Panc1 (cell line): ENCODE results near the gene TMEM233. TPM values are rescaled to one million over a fixed set of nuclear protein-coding genes. Genes with fewer than 3 reads are reported as not detected.

ENCODE experiments used
- ATAC-seq: fragments of 200-7000 bp; cut with Tn5 transposase; 2 replicates; pipeline ENCODE4 v1.9.1; 2020; ENCODE audit warnings: mild to moderate bottlenecking, moderate library complexity
- BruUV-seq: library from RNA; stranded (reverse); fragments of 400-500 nt; replicated peaks from 2 replicates; lab custom pipeline; 2021; lab: Mats Ljungman, UMichigan
- CTCF ChIA-PET: fragments of 300-600 bp; sonication (Branson Sonifier 250); formaldehyde crosslinking; loops from one replicate; lab custom pipeline; 2022; ENCODE audit warnings: antibody characterized with exemption; lab: Charles Lee
- POLR2A ChIA-PET: fragments of 300-600 bp; sonication (Branson Sonifier 250); formaldehyde crosslinking; loops from one replicate; lab custom pipeline; 2022; ENCODE audit warnings: antibody characterized with exemption; lab: Charles Lee
- DNase-seq: peaks from one replicate; pipeline ENCODE4 v3.0.0-alpha.2; 2010; ENCODE audit warnings: low read depth, low spot score
- H3K27ac ChIP-seq: 2 replicates; pipeline ENCODE4 v1.5.1; 2011; ENCODE audit warnings: mild to moderate bottlenecking, low read length, inconsistent platforms
- H3K27me3 ChIP-seq: fragments of 200-500 bp; sonication (Bioruptor generic); 2 replicates; pipeline ENCODE4 v1.6.0; 2014; ENCODE audit warnings: low read length, inconsistent platforms; ENCODE audit not compliant: control insufficient read depth, insufficient read depth
- H3K36me3 ChIP-seq: fragments of 200-500 bp; sonication (Bioruptor generic); 2 replicates; pipeline ENCODE4 v1.5.1; 2014; ENCODE audit warnings: inconsistent platforms, mild to moderate bottlenecking, low read length, moderate library complexity; ENCODE audit not compliant: control insufficient read depth, insufficient read depth
- H3K4me1 ChIP-seq: 2 replicates; pipeline ENCODE4 v1.5.1; 2011; ENCODE audit warnings: inconsistent platforms, mild to moderate bottlenecking, low read length, moderate library complexity; ENCODE audit not compliant: control insufficient read depth, insufficient read depth
- H3K4me3 ChIP-seq, 2 experiments: 2 replicates each; pipeline ENCODE4 v1.5.1; 2011 to 2012; ENCODE audit warnings: low read depth in 2 of 2, low read length in 2 of 2, mild to moderate bottlenecking in 2 of 2, inconsistent platforms in 1 of 2, moderate library complexity in 1 of 2
- H3K9me3 ChIP-seq: fragments of 200-500 bp; sonication (Bioruptor generic); 2 replicates; pipeline ENCODE4 v1.5.1; 2014; ENCODE audit warnings: low read depth, mild to moderate bottlenecking, inconsistent platforms, low read length, moderate library complexity; ENCODE audit not compliant: control insufficient read depth, insufficient read depth
- POLR2AphosphoS5 ChIP-seq: IDR thresholded peaks from 2 replicates; pipeline ENCODE4 v1.6.1; 2012; ENCODE audit warnings: mild to moderate bottlenecking, low read depth, low read length, moderate library complexity
- SIN3A ChIP-seq: IDR thresholded peaks from 2 replicates; pipeline ENCODE4 v1.6.1; 2012; ENCODE audit warnings: low read depth, mild to moderate bottlenecking, low read length, moderate library complexity, borderline replicate concordance; ENCODE audit not compliant: insufficient read depth
- TCF7L2 ChIP-seq: IDR thresholded peaks from 2 replicates; pipeline ENCODE4 v1.6.1; 2011; ENCODE audit warnings: mild to moderate bottlenecking, low read depth, low read length, inconsistent platforms
- in situ Hi-C: cut with HindIII; loops from 2 replicates; pipeline ENCODE4 v1.10.0; 2016; ENCODE audit warnings: low sequenced_read_pairs, low pct_unique_long_range_greater_than_20kb
- intact Hi-C: fragments of 100-400 bp; cut with micrococcal nuclease; formaldehyde crosslinking; loops from one replicate; pipeline ENCODE4 v1.10.0; 2022; ENCODE audit not compliant: unreplicated experiment
- total RNA-seq: library from RNA; stranded (reverse); gene quantifications from one replicate; pipeline ENCODE4 v1.2.1, GENCODE V29; 2021; ENCODE audit not compliant: unreplicated experiment
- TF ChIP-seq, protein P1 (sequence below): fragments of 450-650 bp; IDR thresholded peaks from 2 replicates; pipeline ENCODE4 v1.5.1; 2017; ENCODE audit warnings: mild to moderate bottlenecking
- TF ChIP-seq, protein P2 (sequence below), 2 experiments: IDR thresholded peaks; 2 replicates each; pipeline ENCODE4 v1.6.1; 2011 to 2012; ENCODE audit warnings: low read depth in 2 of 2, control low read depth in 1 of 2, low read length in 1 of 2, mild to moderate bottlenecking in 1 of 2, moderate library complexity in 1 of 2; ENCODE audit not compliant: insufficient read depth in 1 of 2

Gene TMEM233
- total RNA-seq, 1 experiment from 2014 or later: not detected

DNA sequence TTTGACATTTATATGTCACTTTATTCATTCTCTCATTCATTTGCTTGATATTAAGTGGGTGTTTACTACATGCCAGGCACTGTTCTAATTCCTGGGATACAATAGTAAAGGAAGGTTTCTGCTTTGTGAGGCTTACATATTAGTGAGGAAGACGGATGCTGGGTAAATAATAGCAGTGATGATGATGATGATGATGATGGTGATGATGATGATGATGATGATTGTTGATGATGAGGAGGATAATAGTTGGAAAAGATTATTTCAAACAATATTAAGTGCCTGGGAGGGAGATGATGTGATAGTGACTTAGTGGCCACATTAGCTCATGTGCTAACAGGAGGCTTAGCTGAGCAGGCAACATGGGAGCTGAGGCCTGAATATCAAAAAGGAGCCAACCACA is 19.3 kb upstream of the TMEM233 start:
- no peaks in the 10 kb centered on the region for H3K36me3 ChIP-seq
- H3K27me3 ChIP-seq: peaks cover 3% of the 10 kb centered on the region; the same call in 1 of the 2 replicates
- no peak overlapping the region for H3K4me3 ChIP-seq
- no peak for ATAC-seq
- H3K9me3 ChIP-seq: no peaks in the 10 kb centered on the region
- ChIA-PET CTCF (no interaction called here), POLR2A (no interaction called here)
- no peaks in the 10 kb centered on the region for H3K4me1 ChIP-seq
- in situ Hi-C loops (no loop called here), intact Hi-C loops (no loop called here)
- no TSS peak for BruUV-seq
- no peak for DNase-seq
- H3K27ac ChIP-seq: no peak overlapping the region
- TF ChIP-seq, protein P1, sequence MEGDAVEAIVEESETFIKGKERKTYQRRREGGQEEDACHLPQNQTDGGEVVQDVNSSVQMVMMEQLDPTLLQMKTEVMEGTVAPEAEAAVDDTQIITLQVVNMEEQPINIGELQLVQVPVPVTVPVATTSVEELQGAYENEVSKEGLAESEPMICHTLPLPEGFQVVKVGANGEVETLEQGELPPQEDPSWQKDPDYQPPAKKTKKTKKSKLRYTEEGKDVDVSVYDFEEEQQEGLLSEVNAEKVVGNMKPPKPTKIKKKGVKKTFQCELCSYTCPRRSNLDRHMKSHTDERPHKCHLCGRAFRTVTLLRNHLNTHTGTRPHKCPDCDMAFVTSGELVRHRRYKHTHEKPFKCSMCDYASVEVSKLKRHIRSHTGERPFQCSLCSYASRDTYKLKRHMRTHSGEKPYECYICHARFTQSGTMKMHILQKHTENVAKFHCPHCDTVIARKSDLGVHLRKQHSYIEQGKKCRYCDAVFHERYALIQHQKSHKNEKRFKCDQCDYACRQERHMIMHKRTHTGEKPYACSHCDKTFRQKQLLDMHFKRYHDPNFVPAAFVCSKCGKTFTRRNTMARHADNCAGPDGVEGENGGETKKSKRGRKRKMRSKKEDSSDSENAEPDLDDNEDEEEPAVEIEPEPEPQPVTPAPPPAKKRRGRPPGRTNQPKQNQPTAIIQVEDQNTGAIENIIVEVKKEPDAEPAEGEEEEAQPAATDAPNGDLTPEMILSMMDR: no peak
- TF ChIP-seq SIN3A (no peak), TCF7L2 (no peak), POLR2AphosphoS5 (no peak)
- TF ChIP-seq, protein P2, sequence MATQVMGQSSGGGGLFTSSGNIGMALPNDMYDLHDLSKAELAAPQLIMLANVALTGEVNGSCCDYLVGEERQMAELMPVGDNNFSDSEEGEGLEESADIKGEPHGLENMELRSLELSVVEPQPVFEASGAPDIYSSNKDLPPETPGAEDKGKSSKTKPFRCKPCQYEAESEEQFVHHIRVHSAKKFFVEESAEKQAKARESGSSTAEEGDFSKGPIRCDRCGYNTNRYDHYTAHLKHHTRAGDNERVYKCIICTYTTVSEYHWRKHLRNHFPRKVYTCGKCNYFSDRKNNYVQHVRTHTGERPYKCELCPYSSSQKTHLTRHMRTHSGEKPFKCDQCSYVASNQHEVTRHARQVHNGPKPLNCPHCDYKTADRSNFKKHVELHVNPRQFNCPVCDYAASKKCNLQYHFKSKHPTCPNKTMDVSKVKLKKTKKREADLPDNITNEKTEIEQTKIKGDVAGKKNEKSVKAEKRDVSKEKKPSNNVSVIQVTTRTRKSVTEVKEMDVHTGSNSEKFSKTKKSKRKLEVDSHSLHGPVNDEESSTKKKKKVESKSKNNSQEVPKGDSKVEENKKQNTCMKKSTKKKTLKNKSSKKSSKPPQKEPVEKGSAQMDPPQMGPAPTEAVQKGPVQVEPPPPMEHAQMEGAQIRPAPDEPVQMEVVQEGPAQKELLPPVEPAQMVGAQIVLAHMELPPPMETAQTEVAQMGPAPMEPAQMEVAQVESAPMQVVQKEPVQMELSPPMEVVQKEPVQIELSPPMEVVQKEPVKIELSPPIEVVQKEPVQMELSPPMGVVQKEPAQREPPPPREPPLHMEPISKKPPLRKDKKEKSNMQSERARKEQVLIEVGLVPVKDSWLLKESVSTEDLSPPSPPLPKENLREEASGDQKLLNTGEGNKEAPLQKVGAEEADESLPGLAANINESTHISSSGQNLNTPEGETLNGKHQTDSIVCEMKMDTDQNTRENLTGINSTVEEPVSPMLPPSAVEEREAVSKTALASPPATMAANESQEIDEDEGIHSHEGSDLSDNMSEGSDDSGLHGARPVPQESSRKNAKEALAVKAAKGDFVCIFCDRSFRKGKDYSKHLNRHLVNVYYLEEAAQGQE (IDR thresholded peaks at IDR 0.05; ENCODE audit: insufficient read depth in 1 of 2, low read depth in 2 of 2, low read length in 1 of 2): no peak

- intact Hi-C loops: no loop called here
- in situ Hi-C loops: no loop called here
- TF ChIP-seq, protein P2 (IDR thresholded peaks at IDR 0.05; ENCODE audit: insufficient read depth in 1 of 2, low read depth in 2 of 2, low read length in 1 of 2): no peak
- no peak for TF ChIP-seq POLR2AphosphoS5
- TF ChIP-seq TCF7L2: no peak
- TF ChIP-seq, protein P1: no peak
- DNase-seq: no peak
- Histone ChIP-seq H3K4me1 (no peaks in the 10 kb centered on the region), H3K27ac (no peak overlapping the region), H3K9me3 (no peaks in the 10 kb centered on the region), H3K36me3 (no peaks in the 10 kb centered on the region), H3K27me3 (peaks cover 5% of the 10 kb centered on the region; the same call in 1 of the 2 replicates), H3K4me3 (no peak overlapping the region)
- ChIA-PET POLR2A (no interaction called here), CTCF (no interaction called here)
- no peak for ATAC-seq
- no TSS peak for BruUV-seq
Observed at GRCh38 chr12:119576118-119576810, 17.3 kb upstream of the TMEM233 start.
